ENCODE results near the gene DVL1. TPM values are rescaled to one million over a fixed set of nuclear protein-coding genes. Genes with fewer than 3 reads are reported as not detected.
"Not testable (repeated sequence)": the region's sequence is repeated elsewhere in the genome, so short reads cannot be mapped to it uniquely, and the experiment has no call there.

Gene DVL1
- total RNA-seq, 2 experiments from 2014 or later, result 35.5 to 37.4 TPM

GRCh38 chr1:1385339-1385738 is 36.1 kb upstream of the DVL1 start:
- peaks cover 17% of the 10 kb centered on the region for H3K36me3 Mint-ChIP-seq
- H3K9me3 Mint-ChIP-seq; H3K4me1 Mint-ChIP-seq; ATAC-seq (ENCODE audit: low read depth); H3K4me3 Mint-ChIP-seq; DNase-seq; H3K27me3 Mint-ChIP-seq; H3K27ac Mint-ChIP-seq; POLR2A ChIA-PET: not testable (repeated sequence)

DNA sequence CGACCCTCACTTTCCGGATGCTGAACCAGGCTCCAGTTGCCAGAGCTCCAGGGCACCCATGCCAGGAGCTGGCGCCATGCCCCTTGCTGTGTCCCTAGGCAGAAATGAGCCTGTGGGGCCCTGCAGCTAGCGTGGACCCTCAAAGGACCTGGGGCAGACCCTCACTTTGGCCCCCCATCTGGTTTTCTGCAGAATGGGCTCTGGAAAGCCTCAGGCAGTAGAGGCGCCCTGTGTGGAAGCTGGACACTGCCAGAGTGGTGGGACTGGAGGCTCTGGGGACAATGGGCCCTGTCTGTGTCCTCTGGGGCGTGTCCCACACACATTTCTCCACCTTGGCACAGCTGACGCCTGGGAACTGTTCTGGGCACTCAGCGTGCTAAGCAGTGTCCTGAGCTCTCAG is 32.1 kb upstream of the DVL1 start:
- Mint-ChIP-seq H3K4me3 (no peak overlapping the region), H3K9me3 (no peaks in the 10 kb centered on the region), H3K36me3 (no peaks in the 10 kb centered on the region), H3K27me3 (no peaks in the 10 kb centered on the region), H3K4me1 (peaks cover 2% of the 10 kb centered on the region), H3K27ac (no peak overlapping the region)
- POLR2A ChIA-PET, result interaction anchor here (1.3 kb wide), 1 partner anchor 18 kb away, joined by 4 read pairs; the partner anchor contains the start of gene CCNL2
- ATAC-seq (ENCODE audit: low read depth) (no peak), DNase-seq (no peak)

DNA sequence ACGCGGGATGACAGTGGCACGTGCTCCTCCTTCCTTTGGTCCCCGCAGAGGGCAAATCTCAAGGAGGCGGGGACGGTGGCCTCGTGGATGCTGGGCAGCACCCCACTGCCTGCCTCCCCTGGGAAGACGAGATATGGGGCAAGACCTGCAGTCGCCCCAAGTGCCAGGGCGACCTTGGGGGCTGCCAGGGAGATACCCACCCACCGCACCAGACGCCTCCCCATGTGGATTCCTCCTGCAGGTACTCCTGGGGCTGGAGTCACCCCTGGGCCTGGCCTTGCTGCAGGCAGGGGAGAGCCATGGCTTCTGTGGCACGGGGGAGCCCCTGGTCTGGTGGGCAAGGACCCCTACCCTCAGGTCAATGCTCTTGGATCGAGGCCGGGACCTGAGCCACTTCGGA is 31.6 kb upstream of the DVL1 start:
- H3K27ac Mint-ChIP-seq, result no peak overlapping the region
- DNase-seq (no peak), ATAC-seq (ENCODE audit: low read depth) (no peak)
- POLR2A ChIA-PET, result interaction anchor here (1.3 kb wide), 1 partner anchor 18 kb away, joined by 4 read pairs; the partner anchor contains the start of gene CCNL2
- no peaks in the 10 kb centered on the region for H3K9me3 Mint-ChIP-seq
- H3K4me3 Mint-ChIP-seq, result no peak overlapping the region
- peaks cover 2% of the 10 kb centered on the region for H3K4me1 Mint-ChIP-seq
- H3K27me3 Mint-ChIP-seq, result no peaks in the 10 kb centered on the region
- H3K36me3 Mint-ChIP-seq, result no peaks in the 10 kb centered on the region

DNA sequence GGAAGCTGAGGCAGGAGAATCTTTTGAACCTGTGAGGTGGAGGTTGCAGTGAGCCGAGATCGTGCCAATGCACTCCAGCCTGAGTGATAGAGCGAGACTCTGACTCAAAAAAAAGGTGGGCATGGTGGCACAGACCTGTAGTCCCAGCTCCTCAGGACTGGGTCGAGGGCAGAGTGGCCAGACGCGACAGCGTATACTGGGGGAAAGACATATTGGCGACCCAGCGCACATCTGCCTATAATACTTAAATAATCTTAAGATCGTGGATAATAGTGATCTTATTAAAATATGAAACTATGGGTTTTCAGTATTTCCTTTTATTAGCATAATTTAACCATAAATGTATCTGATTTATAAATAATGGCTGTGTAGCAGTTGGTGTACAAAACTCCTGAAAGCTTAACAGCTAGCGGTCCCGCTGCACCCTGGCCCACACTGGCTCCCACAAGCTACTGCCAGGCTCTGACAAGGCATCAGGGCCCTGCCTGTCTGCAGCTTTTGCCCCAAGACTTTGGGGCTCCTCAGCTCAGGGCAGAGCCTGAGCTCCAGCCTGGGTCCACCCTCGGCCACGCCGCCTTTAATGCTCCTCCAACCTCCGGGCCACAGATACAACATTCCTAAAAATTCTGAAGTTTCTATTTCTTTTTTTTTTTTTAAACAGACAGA is 28.5 kb upstream of the DVL1 start:
- Mint-ChIP-seq H3K27ac (no peak overlapping the region), H3K36me3 (no peaks in the 10 kb centered on the region), H3K4me1 (peaks cover 7% of the 10 kb centered on the region), H3K4me3 (no peak overlapping the region), H3K27me3 (no peaks in the 10 kb centered on the region), H3K9me3 (no peaks in the 10 kb centered on the region)
- ATAC-seq (ENCODE audit: low read depth), result no peak
- DNase-seq, result no peak
- POLR2A ChIA-PET, result interaction anchor here (0.7 to 1.3 kb wide), 2 partner anchors 22 to 122 kb away, joined by 3 to 8 read pairs; partner anchors contain the start of gene CCNL2

DNA sequence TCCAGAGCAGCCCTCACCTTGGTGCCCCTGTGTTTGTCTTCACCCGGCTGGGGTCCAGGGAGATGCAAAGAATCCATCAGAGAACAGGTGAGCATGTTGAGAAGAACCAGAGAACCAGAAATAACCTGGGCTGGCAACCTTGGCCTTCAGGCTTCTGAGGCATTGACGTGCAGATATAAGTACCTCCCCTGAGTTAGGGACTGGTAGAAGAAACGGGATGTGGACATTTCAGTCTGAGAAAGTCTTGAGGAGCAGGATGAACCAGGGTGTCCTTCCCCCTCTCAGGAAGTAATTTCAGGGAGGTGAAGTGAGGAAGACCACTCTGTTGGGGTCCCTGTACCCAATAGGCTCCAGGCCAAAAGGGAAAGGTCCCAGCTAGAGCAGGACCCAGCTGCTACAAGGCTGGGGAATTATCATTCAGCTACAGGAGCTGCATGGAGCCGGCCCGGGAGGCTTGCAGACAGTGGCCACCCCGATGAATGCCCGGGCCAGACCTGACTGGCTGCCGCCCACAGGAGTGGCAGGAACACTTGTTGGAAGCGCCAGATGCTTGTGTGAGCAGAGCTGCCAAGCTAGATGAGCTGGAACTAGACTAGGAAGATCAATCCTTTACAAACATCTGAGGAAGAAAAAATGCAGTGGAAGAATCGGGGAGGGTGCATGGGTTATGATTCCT is 27.5 kb upstream of the DVL1 start:
- H3K27me3 Mint-ChIP-seq, result no peaks in the 10 kb centered on the region
- peaks cover 9% of the 10 kb centered on the region for H3K4me1 Mint-ChIP-seq
- no peak overlapping the region for H3K4me3 Mint-ChIP-seq
- H3K9me3 Mint-ChIP-seq, result no peaks in the 10 kb centered on the region
- DNase-seq (no peak), ATAC-seq (ENCODE audit: low read depth) (no peak)
- H3K36me3 Mint-ChIP-seq, result no peaks in the 10 kb centered on the region
- peak overlapping the region; percentile 95 for H3K27ac Mint-ChIP-seq
- POLR2A ChIA-PET, result interaction anchor here (0.7 to 4.0 kb wide), 4 partner anchors 23 to 123 kb away, joined by 3 to 45 read pairs (median 20); partner anchors contain the start of genes CCNL2 and MRPL20

- H3K27me3 Mint-ChIP-seq, result no peaks in the 10 kb centered on the region
Observed at GRCh38 chr1:1374929-1375662, 25.9 kb upstream of the DVL1 start, which contains the start of gene AURKAIP1. Gene AURKAIP1 (minus strand): TSS chr1:1375207. CDS start chr1:1374756, 451 bp downstream.

GRCh38 chr1:1374589-1374928 is 25.3 kb upstream of the DVL1 start:
- DNase-seq (no peak), ATAC-seq (ENCODE audit: low read depth) (no peak)
- Mint-ChIP-seq H3K27ac (peak overlapping the region; percentile 95), H3K27me3 (no peaks in the 10 kb centered on the region), H3K4me1 (peaks cover 13% of the 10 kb centered on the region), H3K9me3 (no peaks in the 10 kb centered on the region), H3K36me3 (no peaks in the 10 kb centered on the region), H3K4me3 (peak overlapping the region; percentile 80)
- POLR2A ChIA-PET, result interaction anchor here (0.5 to 4.0 kb wide), 14 partner anchors 15 to 362 kb away, joined by 3 to 45 read pairs (median 4); partner anchors contain the start of genes CCNL2, MIB2 and MRPL20

More at GRCh38 chr1:1374929-1375662, 25.9 kb upstream of the DVL1 start, which contains the start of gene AURKAIP1:
- Mint-ChIP-seq H3K4me3 (peak within 1 kb of the TSS; percentile 91), H3K4me1 (peaks cover 13% of the 10 kb centered on the region), H3K9me3 (no peaks in the 10 kb centered on the region), H3K36me3 (no peaks in the 10 kb centered on the region), H3K27ac (peak within 1 kb of the TSS; percentile 95)
- POLR2A ChIA-PET, result interaction anchor here (0.5 to 4.0 kb wide), 19 partner anchors 16 to 363 kb away, joined by 3 to 45 read pairs (median 3); partner anchors contain the start of genes ANKRD65, CCNL2, MIB2 and MRPL20
- ATAC-seq (ENCODE audit: low read depth), result peak; percentile 87
- DNase-seq, result peak; percentile 89

GRCh38 chr1:1373815-1374588 is 24.8 kb upstream of the DVL1 start:
- POLR2A ChIA-PET, result interaction anchor here (0.5 to 4.0 kb wide), 6 partner anchors 15 to 335 kb away, joined by 3 to 45 read pairs (median 4); partner anchors contain the start of genes CCNL2 and MRPL20
- H3K27me3 Mint-ChIP-seq, result no peaks in the 10 kb centered on the region
- no peak for DNase-seq
- no peak for ATAC-seq (ENCODE audit: low read depth)
- peaks cover 13% of the 10 kb centered on the region for H3K4me1 Mint-ChIP-seq
- H3K9me3 Mint-ChIP-seq, result no peaks in the 10 kb centered on the region
- peak overlapping the region; percentile 95 for H3K27ac Mint-ChIP-seq
- H3K4me3 Mint-ChIP-seq, result peak overlapping the region; percentile 80
- no peaks in the 10 kb centered on the region for H3K36me3 Mint-ChIP-seq

- Mint-ChIP-seq H3K9me3 (no peaks in the 10 kb centered on the region), H3K4me1 (peaks cover 13% of the 10 kb centered on the region), H3K27me3 (no peaks in the 10 kb centered on the region), H3K4me3 (peak overlapping the region; percentile 80), H3K36me3 (no peaks in the 10 kb centered on the region), H3K27ac (no peak overlapping the region)
- DNase-seq (no peak), ATAC-seq (ENCODE audit: low read depth) (no peak)
- POLR2A ChIA-PET, result interaction anchor here (2.0 to 4.0 kb wide), 2 partner anchors 26 to 33 kb away, joined by 9 to 32 read pairs; partner anchors contain the start of genes CCNL2 and MRPL20
Observed at GRCh38 chr1:1373051-1373814, 24.0 kb upstream of the DVL1 start.

DNA sequence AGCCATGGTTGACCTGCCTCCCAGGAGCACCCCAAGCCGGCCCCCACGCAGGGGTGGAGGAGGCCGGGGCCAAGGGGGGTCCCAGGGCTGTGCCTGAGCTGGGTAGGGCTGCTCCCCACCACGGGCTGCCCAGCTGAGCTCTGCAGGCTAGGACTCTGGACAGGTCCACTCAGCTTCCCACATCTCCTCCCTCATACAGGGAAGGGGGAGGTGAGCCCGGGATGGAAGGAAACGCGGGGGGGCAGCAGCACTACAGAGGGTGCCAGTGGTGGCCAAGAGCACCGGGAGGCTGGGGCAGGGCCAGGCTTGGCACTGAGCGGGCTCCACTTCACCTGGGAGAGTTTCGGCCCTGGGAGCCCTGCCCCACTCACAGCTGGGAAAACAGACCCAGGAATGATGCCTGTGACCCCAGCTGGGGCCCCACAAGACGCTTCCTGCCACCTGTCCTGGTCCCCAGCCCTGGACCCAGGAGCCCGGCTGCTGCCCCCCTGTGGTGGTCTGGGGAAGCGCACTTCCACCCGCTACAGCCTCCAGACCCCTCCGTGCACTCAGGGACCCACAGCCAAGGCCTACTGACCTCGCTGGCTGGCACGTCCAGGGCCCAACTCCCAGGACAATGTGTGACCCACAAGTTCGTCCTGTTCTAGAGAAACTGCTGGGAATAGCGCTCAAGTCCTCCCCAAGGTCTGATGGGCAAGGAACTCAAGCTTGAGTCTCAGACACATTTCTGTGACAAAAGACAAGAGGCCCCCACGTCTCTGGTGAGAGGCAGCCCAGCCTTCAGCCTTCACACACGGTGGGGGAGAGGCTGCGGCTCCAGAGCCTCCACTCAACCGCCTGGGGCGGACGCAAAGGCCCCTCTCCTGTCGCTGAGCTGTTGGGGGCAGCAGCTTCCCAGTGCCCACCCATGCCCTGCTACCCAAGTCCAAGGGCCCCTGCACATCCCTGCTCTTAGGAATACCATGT is 22.8 kb upstream of the DVL1 start:
- Mint-ChIP-seq H3K27me3 (no peaks in the 10 kb centered on the region), H3K27ac (peak overlapping the region; percentile 80), H3K36me3 (no peaks in the 10 kb centered on the region), H3K4me3 (peak overlapping the region; percentile 42), H3K4me1 (peaks cover 13% of the 10 kb centered on the region), H3K9me3 (no peaks in the 10 kb centered on the region)
- ATAC-seq (ENCODE audit: low read depth) (peak; percentile 33), DNase-seq (peak; percentile 88)
- POLR2A ChIA-PET, result interaction anchor here (0.6 to 4.0 kb wide), 10 partner anchors 14 to 186 kb away, joined by 3 to 32 read pairs (median 5); partner anchors contain the start of genes CCNL2, MRPL20, MXRA8 and UBE2J2

GRCh38 chr1:1371364-1371745 is 22.1 kb upstream of the DVL1 start:
- ATAC-seq (ENCODE audit: low read depth), result peak; percentile 38
- POLR2A ChIA-PET, result interaction anchor here (0.6 to 3.3 kb wide), 9 partner anchors 13 to 185 kb away, joined by 3 to 11 read pairs (median 4); partner anchors contain the start of genes CCNL2, MRPL20, MXRA8 and UBE2J2

More at GRCh38 chr1:1371364-1371745, 22.1 kb upstream of the DVL1 start:
- H3K4me3 Mint-ChIP-seq, result peak overlapping the region; percentile 49
- DNase-seq, result peak; percentile 78
- H3K9me3 Mint-ChIP-seq, result no peaks in the 10 kb centered on the region
- H3K4me1 Mint-ChIP-seq, result peaks cover 12% of the 10 kb centered on the region
- H3K36me3 Mint-ChIP-seq, result no peaks in the 10 kb centered on the region
- H3K27me3 Mint-ChIP-seq, result no peaks in the 10 kb centered on the region
- H3K27ac Mint-ChIP-seq, result peak overlapping the region; percentile 51
